Bronchial epithelial cell (primary cell): ENCODE measurements around the gene RHBDL2. TPM values are rescaled to one million over a fixed set of nuclear protein-coding genes. Genes with fewer than 3 reads are reported as not detected.
"Not testable (repeated sequence)": the region's sequence is repeated elsewhere in the genome, so short reads cannot be mapped to it uniquely, and the experiment has no call there.

ENCODE experiments used
- DNase-seq: peaks from one replicate; pipeline ENCODE4 v3.0.0-alpha.2; 2010; ENCODE audit warnings: low read depth
- FAIRE-seq: peaks from 2 replicates; lab custom pipeline; 2011; peaks lifted over from hg19 to GRCh38; lab: Jason Lieb, UNC
- H3K27me3 ChIP-seq: 2 replicates; pipeline ENCODE4 v1.5.1; 2011; ENCODE audit warnings: low read length; ENCODE audit not compliant: control insufficient read depth, insufficient read depth
- H3K36me3 ChIP-seq: 2 replicates; pipeline ENCODE4 v1.5.1; 2011; ENCODE audit warnings: low read length; ENCODE audit not compliant: control insufficient read depth, insufficient read depth
- H3K4me3 ChIP-seq: 2 replicates; pipeline ENCODE4 v1.5.1; 2011; ENCODE audit warnings: mild to moderate bottlenecking, low read depth, low read length, control low read depth
- total RNA-seq: library from RNA; depleted of rRNA; stranded (reverse); fragments of >200 nt; gene quantifications from 2 replicates; pipeline ENCODE4 v1.2.1, GENCODE V29; 2014
- TF ChIP-seq, protein P1 (sequence below): IDR thresholded peaks from 2 replicates; pipeline ENCODE4 v1.5.1; 2011; ENCODE audit warnings: mild to moderate bottlenecking, moderate library complexity, low read length, control low read depth, inconsistent platforms; ENCODE audit not compliant: insufficient read depth, severe bottlenecking

Gene RHBDL2
- total RNA-seq, 1 donor from 2014 or later, result 5.0 TPM

- H3K4me3 ChIP-seq, result no peak overlapping the region
- no peaks in the 10 kb centered on the region for H3K27me3 ChIP-seq
- DNase-seq (no peak), FAIRE-seq (no peak)
- TF ChIP-seq, protein P1, sequence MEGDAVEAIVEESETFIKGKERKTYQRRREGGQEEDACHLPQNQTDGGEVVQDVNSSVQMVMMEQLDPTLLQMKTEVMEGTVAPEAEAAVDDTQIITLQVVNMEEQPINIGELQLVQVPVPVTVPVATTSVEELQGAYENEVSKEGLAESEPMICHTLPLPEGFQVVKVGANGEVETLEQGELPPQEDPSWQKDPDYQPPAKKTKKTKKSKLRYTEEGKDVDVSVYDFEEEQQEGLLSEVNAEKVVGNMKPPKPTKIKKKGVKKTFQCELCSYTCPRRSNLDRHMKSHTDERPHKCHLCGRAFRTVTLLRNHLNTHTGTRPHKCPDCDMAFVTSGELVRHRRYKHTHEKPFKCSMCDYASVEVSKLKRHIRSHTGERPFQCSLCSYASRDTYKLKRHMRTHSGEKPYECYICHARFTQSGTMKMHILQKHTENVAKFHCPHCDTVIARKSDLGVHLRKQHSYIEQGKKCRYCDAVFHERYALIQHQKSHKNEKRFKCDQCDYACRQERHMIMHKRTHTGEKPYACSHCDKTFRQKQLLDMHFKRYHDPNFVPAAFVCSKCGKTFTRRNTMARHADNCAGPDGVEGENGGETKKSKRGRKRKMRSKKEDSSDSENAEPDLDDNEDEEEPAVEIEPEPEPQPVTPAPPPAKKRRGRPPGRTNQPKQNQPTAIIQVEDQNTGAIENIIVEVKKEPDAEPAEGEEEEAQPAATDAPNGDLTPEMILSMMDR, result no peak
- H3K36me3 ChIP-seq, result peaks cover 4% of the 10 kb centered on the region
Observed at GRCh38 chr1:38840281-38840680, 101.3 kb downstream of the RHBDL2 start.

DNA sequence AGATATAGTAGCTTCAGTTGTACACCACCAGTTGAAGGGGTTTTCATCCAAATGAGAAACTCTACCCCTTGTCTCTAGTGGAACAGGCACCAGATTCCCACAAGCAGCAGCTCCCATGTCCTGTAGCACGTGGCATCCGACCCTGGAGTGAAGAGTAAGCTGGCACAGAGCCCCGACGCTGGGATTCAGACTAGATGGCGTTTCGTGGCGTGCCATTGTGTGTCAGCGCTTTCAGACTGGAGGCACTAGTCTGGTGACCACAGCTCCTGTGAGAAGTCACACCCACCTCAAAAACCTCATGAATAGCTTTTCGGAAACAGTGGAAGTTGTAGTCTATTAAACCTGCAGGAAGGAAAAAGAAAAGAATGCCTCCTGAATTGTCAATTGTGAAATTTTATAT is 102.3 kb downstream of the RHBDL2 start:
- FAIRE-seq (no peak), DNase-seq (no peak)
- H3K27me3 ChIP-seq, result no peaks in the 10 kb centered on the region
- TF ChIP-seq, protein P1, result no peak
- H3K4me3 ChIP-seq, result no peak overlapping the region
- H3K36me3 ChIP-seq, result peaks cover 4% of the 10 kb centered on the region

DNA sequence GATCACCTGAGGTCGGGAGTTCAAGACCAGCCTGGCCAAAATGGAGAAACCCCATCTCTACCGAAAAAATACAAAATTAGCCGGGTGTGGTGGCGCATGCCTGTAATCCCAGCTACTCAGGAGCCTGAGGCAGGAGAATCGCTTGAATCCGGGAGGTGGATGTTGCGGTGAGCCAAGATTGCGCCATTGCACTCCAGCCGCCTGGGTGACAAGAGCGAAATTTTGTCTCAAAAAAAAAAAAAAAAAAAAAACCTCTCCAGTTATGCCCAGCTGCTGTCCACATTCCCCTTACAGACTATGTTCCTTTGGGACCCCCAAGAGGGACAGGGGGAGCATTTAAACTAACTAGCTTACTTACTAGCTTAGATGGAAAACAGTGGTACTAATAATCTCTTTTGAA is 105.3 kb downstream of the RHBDL2 start:
- not testable (repeated sequence) for H3K4me3 ChIP-seq, FAIRE-seq, H3K27me3 ChIP-seq, H3K36me3 ChIP-seq, DNase-seq

Other genes starting within 250 kb of the RHBDL2 start
- 21.0 and 23.4 TPM in 2 replicates for gene RRAGC, start 82.1 kb downstream of the RHBDL2 start, total RNA-seq
- gene MYCBP, start 68.5 kb downstream of the RHBDL2 start, total RNA-seq, result 11.6 and 15.8 TPM in 2 replicates
- gene GJA9, start 60.2 kb downstream of the RHBDL2 start, total RNA-seq, result 0.26 TPM in 1 of 2 replicates, not detected in the other
- 37.9 and 46.9 TPM in 2 replicates for gene AKIRIN1, start 49.4 kb upstream of the RHBDL2 start, total RNA-seq
- 417 and 613 TPM in 2 replicates for gene NDUFS5, start 84.5 kb upstream of the RHBDL2 start, total RNA-seq